ENCODE measurements around the gene WRNIP1.
"Not testable (repeated sequence)": the region's sequence is repeated elsewhere in the genome, so short reads cannot be mapped to it uniquely, and the experiment has no call there.

Gene WRNIP1

DNA sequence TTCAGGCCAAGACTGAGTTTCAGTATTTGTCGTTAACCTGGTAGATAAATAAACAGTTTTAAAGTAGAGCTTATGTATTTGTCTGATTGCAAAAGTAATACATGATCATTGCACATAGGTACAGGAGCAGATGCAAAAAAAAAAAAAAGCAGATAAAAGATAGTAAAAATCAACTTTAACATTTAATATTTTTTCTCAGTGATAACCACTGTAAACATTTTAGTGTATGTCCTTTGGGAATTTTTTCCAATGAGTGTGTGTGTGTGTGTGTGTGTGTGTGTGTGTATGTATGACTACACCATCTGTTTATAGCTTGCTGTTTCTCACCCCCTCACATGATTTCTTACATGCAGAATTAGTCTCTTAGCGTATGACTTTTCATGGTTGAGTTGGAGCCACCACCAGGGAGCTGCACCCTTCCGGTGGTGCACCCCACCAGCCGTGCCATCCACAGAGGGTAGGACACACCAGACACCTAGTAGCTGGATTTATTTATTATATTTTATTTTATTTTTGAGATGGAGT, 26.3 kb downstream of the WRNIP1 start:
- CTCF ChIA-PET, result interaction anchor here (0.6 to 3.0 kb wide), 43 partner anchors 8 to 266 kb away, joined by 3 to 65 read pairs (median 5); partner anchors contain the start of gene SERPINB1
- no peak for DNase-seq
- no peaks in the 10 kb centered on the region for H3K27me3 Mint-ChIP-seq
- no peak overlapping the region for H3K27ac Mint-ChIP-seq
- peaks cover 32% of the 10 kb centered on the region for H3K4me1 Mint-ChIP-seq
- H3K9me3 Mint-ChIP-seq, result no peaks in the 10 kb centered on the region
- no peak overlapping the region for H3K4me3 Mint-ChIP-seq
- peaks cover 13% of the 10 kb centered on the region for H3K36me3 Mint-ChIP-seq

DNA sequence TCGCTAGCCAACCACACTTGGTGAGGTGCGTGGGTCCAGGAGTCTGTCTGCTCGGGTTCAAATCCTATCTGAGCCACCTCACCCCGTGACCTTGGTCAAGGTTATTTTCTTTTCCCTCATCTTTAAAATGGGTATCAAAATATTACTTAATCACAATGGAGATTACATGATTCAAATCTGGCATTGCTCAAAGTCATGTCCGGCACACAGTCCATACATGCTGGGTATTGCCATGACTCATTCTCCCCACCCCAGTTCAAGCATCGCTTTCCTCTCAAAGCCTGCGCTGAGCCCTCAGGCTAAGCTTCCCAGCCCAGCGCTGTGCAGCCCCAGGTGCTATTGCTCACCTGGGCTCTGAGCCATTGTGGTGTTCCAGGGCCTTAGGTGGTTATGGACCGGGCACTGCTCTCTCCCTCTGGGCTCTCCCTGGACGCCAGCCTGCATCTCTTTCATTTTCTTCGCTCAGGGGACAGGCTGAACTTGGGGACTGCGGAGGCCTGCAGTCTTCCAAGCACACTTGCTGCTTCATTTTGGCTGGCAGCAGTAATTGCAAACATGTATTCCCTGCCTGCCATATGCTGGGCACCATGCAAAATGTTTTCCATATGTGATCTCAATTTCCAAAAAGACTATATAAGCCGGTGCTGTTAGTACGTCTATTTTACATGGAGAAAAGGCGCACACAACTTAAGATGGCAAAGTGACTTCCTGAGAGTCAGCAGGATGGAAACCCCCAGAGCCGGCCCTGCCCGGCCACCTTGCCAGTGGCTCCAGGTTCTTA, 27.3 kb downstream of the WRNIP1 start:
- Mint-ChIP-seq H3K4me1 (peaks cover 32% of the 10 kb centered on the region), H3K27ac (peak overlapping the region; percentile 64), H3K27me3 (no peaks in the 10 kb centered on the region), H3K9me3 (no peaks in the 10 kb centered on the region), H3K4me3 (no peak overlapping the region), H3K36me3 (peaks cover 9% of the 10 kb centered on the region)
- CTCF ChIA-PET, result interaction anchor here (1.0 to 3.0 kb wide), 20 partner anchors 7 to 205 kb away, joined by 3 to 65 read pairs (median 8); partner anchors contain the start of gene SERPINB1
- no peak for DNase-seq

GRCh38 chr6:2793534-2794151, 28.4 kb downstream of the WRNIP1 start:
- Mint-ChIP-seq H3K4me1 (peaks cover 37% of the 10 kb centered on the region), H3K27ac (peak overlapping the region; percentile 85), H3K27me3 (no peaks in the 10 kb centered on the region), H3K36me3 (peaks cover 4% of the 10 kb centered on the region), H3K9me3 (no peaks in the 10 kb centered on the region), H3K4me3 (peak overlapping the region; percentile 7)
- CTCF ChIA-PET, result interaction anchor here (0.7 to 2.2 kb wide), 8 partner anchors 10 to 196 kb away, joined by 3 to 19 read pairs (median 4); partner anchors contain the start of gene SERPINB1
- peak; percentile 41 for DNase-seq

DNA sequence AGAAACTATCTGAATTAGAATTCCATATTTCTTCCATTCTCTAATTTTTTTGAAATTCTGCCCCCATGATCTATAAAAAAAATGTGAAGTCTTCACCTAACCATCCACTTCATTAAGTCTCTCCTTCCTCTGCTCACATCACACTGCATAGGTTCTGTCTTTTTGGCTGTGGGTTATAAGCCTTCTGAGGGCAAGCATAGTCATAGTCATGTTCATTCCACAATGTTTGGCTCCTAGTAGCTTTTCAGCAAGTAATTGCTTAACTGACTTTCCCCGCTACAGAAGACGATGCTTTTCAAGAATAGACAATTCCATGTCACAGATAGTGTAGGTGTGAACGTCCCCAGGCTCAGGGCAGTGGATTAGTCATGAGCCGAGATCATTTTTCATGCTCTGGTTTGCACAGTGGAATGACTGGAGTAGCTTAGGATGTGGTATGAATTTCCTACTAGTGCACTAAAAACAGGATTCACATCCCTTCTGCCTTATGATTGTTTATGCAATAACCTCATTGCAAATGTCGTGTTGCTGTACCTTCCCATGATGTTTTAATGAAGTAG, 29.1 kb downstream of the WRNIP1 start:
- Mint-ChIP-seq H3K9me3 (no peaks in the 10 kb centered on the region), H3K4me1 (peaks cover 37% of the 10 kb centered on the region), H3K27me3 (no peaks in the 10 kb centered on the region), H3K27ac (peak overlapping the region; percentile 85), H3K4me3 (no peak overlapping the region), H3K36me3 (peaks cover 4% of the 10 kb centered on the region)
- CTCF ChIA-PET, result interaction anchor here (0.7 to 2.2 kb wide), 8 partner anchors 11 to 195 kb away, joined by 3 to 19 read pairs (median 4); partner anchors contain the start of gene SERPINB1
- DNase-seq, result no peak

GRCh38 chr6:2795162-2795561, 30.0 kb downstream of the WRNIP1 start:
- DNase-seq, result no peak
- no peak overlapping the region for H3K4me3 Mint-ChIP-seq
- peaks cover 4% of the 10 kb centered on the region for H3K36me3 Mint-ChIP-seq
- no peaks in the 10 kb centered on the region for H3K9me3 Mint-ChIP-seq
- peaks cover 41% of the 10 kb centered on the region for H3K4me1 Mint-ChIP-seq
- CTCF ChIA-PET, result interaction anchor here (0.7 to 1.1 kb wide), 5 partner anchors 11 to 62 kb away, joined by 3 read pairs; partner anchors contain the start of gene SERPINB1
- no peak overlapping the region for H3K27ac Mint-ChIP-seq
- no peaks in the 10 kb centered on the region for H3K27me3 Mint-ChIP-seq

- H3K4me1 Mint-ChIP-seq, result peaks cover 43% of the 10 kb centered on the region
- CTCF ChIA-PET, result interaction anchor here (0.6 to 1.6 kb wide), 4 partner anchors 12 to 136 kb away, joined by 3 to 4 read pairs (median 4); partner anchors contain the start of gene SERPINB1
- H3K4me3 Mint-ChIP-seq, result no peak overlapping the region
- H3K9me3 Mint-ChIP-seq, result no peaks in the 10 kb centered on the region
- no peaks in the 10 kb centered on the region for H3K27me3 Mint-ChIP-seq
- DNase-seq, result no peak
- peaks cover 4% of the 10 kb centered on the region for H3K36me3 Mint-ChIP-seq
- no peak overlapping the region for H3K27ac Mint-ChIP-seq
Measured at GRCh38 chr6:2795956-2796355, 30.8 kb downstream of the WRNIP1 start.

DNA sequence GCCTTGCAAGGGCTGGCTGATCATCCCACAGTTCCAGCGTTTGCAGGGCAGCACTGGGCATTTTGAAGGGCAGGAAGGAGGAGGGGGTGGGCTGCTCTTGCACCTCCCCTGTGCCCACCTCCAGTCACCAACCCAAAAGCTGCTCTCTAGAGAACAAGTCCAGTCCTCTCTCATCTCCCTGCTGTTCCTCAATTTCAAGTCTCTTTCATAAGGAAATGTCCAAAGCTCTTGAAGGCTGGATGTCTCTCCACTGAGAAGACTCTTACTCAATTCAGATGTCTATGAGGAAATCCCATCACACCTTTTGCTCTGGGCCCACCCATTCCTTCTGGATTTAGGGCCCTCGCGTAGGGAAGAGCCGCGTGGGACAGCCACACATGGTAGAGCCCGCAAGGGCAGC, 31.7 kb downstream of the WRNIP1 start:
- CTCF ChIA-PET, result interaction anchor here (0.8 to 1.6 kb wide), 2 partner anchors 11 to 50 kb away, joined by 3 to 4 read pairs; no protein-coding TSS in a partner anchor

GRCh38 chr6:2797564-2798031, 32.4 kb downstream of the WRNIP1 start:
- CTCF ChIA-PET, result interaction anchor here (0.6 to 0.8 kb wide), 2 partner anchors 10 to 49 kb away, joined by 3 read pairs; no protein-coding TSS in a partner anchor
- Mint-ChIP-seq H3K4me1 (peaks cover 31% of the 10 kb centered on the region), H3K9me3 (no peaks in the 10 kb centered on the region), H3K36me3 (peaks cover 1% of the 10 kb centered on the region), H3K27ac (no peak overlapping the region), H3K27me3 (no peaks in the 10 kb centered on the region), H3K4me3 (no peak overlapping the region)
- no peak for DNase-seq

More for the DNA sequence above, 31.7 kb downstream of the WRNIP1 start:
- Mint-ChIP-seq H3K36me3 (peaks cover 2% of the 10 kb centered on the region), H3K4me1 (peaks cover 36% of the 10 kb centered on the region), H3K27ac (no peak overlapping the region), H3K27me3 (no peaks in the 10 kb centered on the region), H3K9me3 (no peaks in the 10 kb centered on the region), H3K4me3 (no peak overlapping the region)
- no peak for DNase-seq

DNA sequence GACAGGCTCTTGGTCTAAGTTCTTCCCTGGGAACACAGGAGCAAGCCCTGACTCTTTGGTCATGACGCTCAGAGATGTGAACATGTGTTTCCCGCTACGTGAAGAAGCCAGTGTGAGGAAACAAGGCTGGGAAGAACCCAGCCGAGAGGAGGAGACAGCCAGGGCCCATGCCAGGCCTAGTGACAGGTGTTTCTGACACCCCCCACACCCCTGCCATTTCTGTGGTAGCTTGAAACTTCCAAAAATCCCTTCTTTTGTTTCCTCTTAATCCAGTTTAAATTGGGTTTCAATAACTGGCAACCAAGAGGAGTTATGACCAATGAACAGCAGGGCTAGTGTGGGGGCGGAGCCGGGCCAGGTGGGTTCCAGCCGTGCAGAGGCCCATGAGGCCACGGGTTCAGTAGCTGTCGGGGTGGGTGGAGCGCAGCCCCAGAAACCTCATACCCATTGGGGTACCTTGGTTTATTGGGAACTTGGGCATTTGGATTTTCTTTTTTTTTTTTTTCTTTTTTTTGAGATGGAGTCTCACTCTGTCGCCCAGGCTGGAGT, 33.5 kb downstream of the WRNIP1 start:
- CTCF ChIA-PET, result interaction anchor here (2.1 kb wide), 1 partner anchor 7 kb away, joined by 12 read pairs; no protein-coding TSS in a partner anchor
- Mint-ChIP-seq H3K4me1 (peaks cover 20% of the 10 kb centered on the region), H3K27ac (no peak overlapping the region), H3K36me3 (no peaks in the 10 kb centered on the region), H3K9me3 (no peaks in the 10 kb centered on the region), H3K4me3 (no peak overlapping the region), H3K27me3 (no peaks in the 10 kb centered on the region)
- no peak for DNase-seq

- H3K4me1 Mint-ChIP-seq, result peaks cover 11% of the 10 kb centered on the region
- no peak overlapping the region for H3K27ac Mint-ChIP-seq
- CTCF ChIA-PET, result interaction anchor here (0.6 to 2.1 kb wide), 3 partner anchors 9 to 285 kb away, joined by 3 to 12 read pairs (median 4); no protein-coding TSS in a partner anchor
- H3K4me3 Mint-ChIP-seq, result no peak overlapping the region
- H3K36me3 Mint-ChIP-seq, result no peaks in the 10 kb centered on the region
- no peaks in the 10 kb centered on the region for H3K27me3 Mint-ChIP-seq
- no peaks in the 10 kb centered on the region for H3K9me3 Mint-ChIP-seq
- no peak for DNase-seq
Measured at GRCh38 chr6:2799936-2800527, 34.8 kb downstream of the WRNIP1 start.

- Mint-ChIP-seq H3K4me3 (no peak overlapping the region), H3K4me1 (peaks cover 11% of the 10 kb centered on the region), H3K27ac (no peak overlapping the region), H3K36me3 (no peaks in the 10 kb centered on the region), H3K9me3 (no peaks in the 10 kb centered on the region), H3K27me3 (no peaks in the 10 kb centered on the region)
- no peak for DNase-seq
- CTCF ChIA-PET, result interaction anchor here (2.1 kb wide), 1 partner anchor 9 kb away, joined by 12 read pairs; no protein-coding TSS in a partner anchor
Measured at GRCh38 chr6:2800552-2801316, 35.5 kb downstream of the WRNIP1 start.

DNA sequence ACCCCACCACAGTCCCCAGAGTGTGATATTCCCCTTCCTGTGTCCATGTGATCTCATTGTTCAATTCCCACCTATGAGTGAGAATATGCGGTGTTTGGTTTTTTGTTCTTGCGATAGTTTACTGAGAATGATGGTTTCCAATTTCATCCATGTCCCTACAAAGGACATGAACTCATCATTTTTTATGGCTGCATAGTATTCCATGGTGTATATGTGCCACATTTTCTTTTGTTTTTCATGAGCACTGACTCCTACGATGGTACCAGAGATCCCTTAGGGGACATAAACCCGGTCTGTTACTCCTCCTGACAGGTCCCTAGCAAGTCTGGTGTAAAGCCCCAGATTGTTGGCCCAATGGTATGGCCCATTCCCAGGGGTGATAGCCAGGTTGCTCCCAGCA, 36.5 kb downstream of the WRNIP1 start:
- H3K27ac Mint-ChIP-seq, H3K27me3 Mint-ChIP-seq, CTCF ChIA-PET, H3K9me3 Mint-ChIP-seq, H3K4me3 Mint-ChIP-seq, H3K36me3 Mint-ChIP-seq, DNase-seq: not testable (repeated sequence)
- peaks cover 11% of the 10 kb centered on the region for H3K4me1 Mint-ChIP-seq

Data from activated naive CD4-positive, alpha-beta T cell treated with anti-CD3 and anti-CD28 coated beads, Interleukin-2, amount 10 ng/mL, durations not matched to agents 7 days and 5 days (primary cell).